Measurements from ENCODE around the gene ZNF396. TPM values are rescaled to one million over a fixed set of nuclear protein-coding genes. Genes with fewer than 3 reads are reported as not detected.
A peak's percentile ranks its signal among the peaks of the same experiment; 100 is the strongest.

ZNF396 gene
- total and polyA plus RNA-seq, 2 experiments from 2014 or later, result 0.31 to 0.36 TPM

DNA sequence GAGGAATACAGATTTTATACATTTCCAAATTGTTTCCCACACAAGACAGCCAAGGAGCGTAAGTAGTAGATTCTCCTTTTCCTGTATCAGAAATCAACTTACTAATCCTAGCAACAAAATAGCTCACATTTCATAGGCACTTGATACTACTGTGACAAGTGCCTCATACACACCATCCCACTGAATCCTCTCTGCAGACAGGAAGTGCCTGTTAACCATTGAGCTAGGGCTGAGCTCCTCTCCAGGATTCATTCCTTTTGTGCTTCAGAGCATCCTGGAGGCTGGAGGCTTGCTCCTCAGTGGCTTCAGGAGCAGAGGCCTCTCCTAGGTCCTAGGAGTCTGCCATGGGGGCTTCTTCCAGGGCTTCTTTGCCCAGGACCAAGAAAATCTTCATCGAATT lies 20.8 kb upstream of the ZNF396 start:
- H3K4me1 ChIP-seq (ENCODE audit: insufficient read depth), result no peaks in the 10 kb centered on the region
- H3K36me3 Mint-ChIP-seq (ENCODE audit: low read depth), result no peaks in the 10 kb centered on the region
- H3K27me3 ChIP-seq (ENCODE audit: insufficient read depth), result no peaks in the 10 kb centered on the region
- H3K9me3 Mint-ChIP-seq, result no peaks in the 10 kb centered on the region
- peaks cover 5% of the 10 kb centered on the region for H3K27me3 Mint-ChIP-seq (ENCODE audit: insufficient read depth, low read depth, poor library complexity)
- no peaks in the 10 kb centered on the region for H3K79me2 ChIP-seq (replicated peaks; ENCODE audit: insufficient read depth)
- DNase-seq (ENCODE audit: low spot score) (no peak), ATAC-seq (no peak)
- H3K4me1 Mint-ChIP-seq, result no peaks in the 10 kb centered on the region
- no peak for TF ChIP-seq STAT1 (IDR thresholded peaks at IDR 0.05; ENCODE audit: unreplicated experiment)
- no peak for TF ChIP-seq CTCF (conservative IDR thresholded peaks at IDR 0.05; ENCODE audit: low read depth in 2 of 2)
- TF ChIP-seq, protein P1, sequence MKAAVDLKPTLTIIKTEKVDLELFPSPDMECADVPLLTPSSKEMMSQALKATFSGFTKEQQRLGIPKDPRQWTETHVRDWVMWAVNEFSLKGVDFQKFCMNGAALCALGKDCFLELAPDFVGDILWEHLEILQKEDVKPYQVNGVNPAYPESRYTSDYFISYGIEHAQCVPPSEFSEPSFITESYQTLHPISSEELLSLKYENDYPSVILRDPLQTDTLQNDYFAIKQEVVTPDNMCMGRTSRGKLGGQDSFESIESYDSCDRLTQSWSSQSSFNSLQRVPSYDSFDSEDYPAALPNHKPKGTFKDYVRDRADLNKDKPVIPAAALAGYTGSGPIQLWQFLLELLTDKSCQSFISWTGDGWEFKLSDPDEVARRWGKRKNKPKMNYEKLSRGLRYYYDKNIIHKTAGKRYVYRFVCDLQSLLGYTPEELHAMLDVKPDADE (IDR thresholded peaks at IDR 0.05), result no peak
- no peak for TF ChIP-seq NANOG (IDR thresholded peaks at IDR 0.05; ENCODE audit: borderline replicate concordance)
- no peak for TF ChIP-seq EZH2 (IDR thresholded peaks at IDR 0.05; ENCODE audit: low read depth, unreplicated experiment)
- TF ChIP-seq CREB1 (CRISPR knock-in tag; IDR thresholded peaks at IDR 0.05; ENCODE audit: low read depth), result no peak
- TF ChIP-seq ZNF114 (CRISPR knock-in tag; IDR thresholded peaks at IDR 0.05), result no peak
- no peak for TF ChIP-seq REST (IDR thresholded peaks at IDR 0.05; ENCODE audit: unreplicated experiment)
- no peak for TF ChIP-seq ZNF462 (CRISPR knock-in tag; IDR thresholded peaks at IDR 0.05)
- no peak for TF ChIP-seq POLR2AphosphoS5 (IDR thresholded peaks at IDR 0.05; ENCODE audit: low read depth)
- no peak for TF ChIP-seq ZNF331 (CRISPR knock-in tag; IDR thresholded peaks at IDR 0.05; ENCODE audit: low read depth)
- TF ChIP-seq EZH2phosphoT487 (IDR thresholded peaks at IDR 0.05; ENCODE audit: unreplicated experiment), result no peak
- TF ChIP-seq JUNB (IDR thresholded peaks at IDR 0.05; ENCODE audit: unreplicated experiment), result no peak
- no peaks in the 10 kb centered on the region for H4K20me1 ChIP-seq (replicated peaks; ENCODE audit: insufficient read depth)
- no peaks in the 10 kb centered on the region for H3F3A ChIP-seq (replicated peaks; ENCODE audit: low read depth)
- peak overlapping the region; percentile 57; the same call in 1 of the 2 replicates for H2AFZ ChIP-seq
- H3K27ac ChIP-seq (ENCODE audit: low read depth), result no peak overlapping the region
- H3K36me3 ChIP-seq (ENCODE audit: insufficient read depth), result no peaks in the 10 kb centered on the region
- H3K4me2 ChIP-seq, result no peak overlapping the region
- H3K4me3 Mint-ChIP-seq, result no peak overlapping the region
- no peak overlapping the region for H3K27ac Mint-ChIP-seq
- no peak overlapping the region for H3K4me3 ChIP-seq
- H3K9me2 ChIP-seq (ENCODE audit: insufficient read depth), result no peaks in the 10 kb centered on the region

Measured in GM23338 (cell line).